ENCODE results near the gene BBX. TPM values are rescaled to one million over a fixed set of nuclear protein-coding genes. Genes with fewer than 3 reads are reported as not detected.

The BBX gene
- total RNA-seq, 4 donors from 2014 or later = 24.2 to 68.7 (median 38.0) TPM

- 7% methylated on average over 1 of the region's 1 CpG for WGBS
- Histone ChIP-seq H3K9me3 (no peaks in the 10 kb centered on the region), H3K27ac (no peak overlapping the region), H3K36me3 (no peaks in the 10 kb centered on the region), H3K27me3 (no peaks in the 10 kb centered on the region), H3K4me3 (no peak overlapping the region), H3K4me1 (no peaks in the 10 kb centered on the region)
- DNase-seq (ENCODE audit: low spot score in 2 of 2) = no peak
- no peak for TF ChIP-seq POLR2A (IDR thresholded peaks at IDR 0.05)
- no peak for TF ChIP-seq CTCF (IDR thresholded peaks at IDR 0.05)
- no peak for TF ChIP-seq POLR2AphosphoS5 (IDR thresholded peaks at IDR 0.05)
- no peak for TF ChIP-seq EP300 (IDR thresholded peaks at IDR 0.05)
Observed at GRCh38 chr3:107588217-107588616, 65.5 kb downstream of the BBX start.

DNA sequence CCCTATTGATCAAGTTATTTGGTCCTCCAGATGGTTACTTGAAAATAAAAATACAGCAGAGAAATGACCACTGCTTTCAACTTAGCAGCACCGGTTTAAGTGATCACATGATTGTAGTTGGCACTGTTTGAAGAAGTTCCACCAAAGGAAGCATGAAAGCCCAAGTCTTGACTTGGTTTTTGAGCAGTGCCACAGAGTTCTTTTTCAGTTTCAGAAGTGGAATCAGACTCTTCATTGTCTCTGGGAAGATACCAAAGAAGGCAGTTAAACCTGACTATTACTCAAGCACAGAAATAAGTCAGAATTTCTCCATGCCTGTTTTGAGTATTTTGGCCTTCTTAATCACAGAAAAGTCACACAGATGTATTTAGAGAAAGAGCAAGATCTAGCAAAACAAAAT, 66.7 kb downstream of the BBX start:
- 43% methylated on average over 1 of the region's 1 CpG for WGBS
- no peak for DNase-seq (ENCODE audit: low spot score in 2 of 2)
- TF ChIP-seq EP300 (IDR thresholded peaks at IDR 0.05) (no peak), POLR2AphosphoS5 (IDR thresholded peaks at IDR 0.05) (no peak), POLR2A (IDR thresholded peaks at IDR 0.05) (no peak), CTCF (IDR thresholded peaks at IDR 0.05) (no peak)
- Histone ChIP-seq H3K4me1 (no peaks in the 10 kb centered on the region), H3K27me3 (no peaks in the 10 kb centered on the region), H3K4me3 (no peak overlapping the region), H3K27ac (no peak overlapping the region), H3K9me3 (no peaks in the 10 kb centered on the region), H3K36me3 (no peaks in the 10 kb centered on the region)

DNA sequence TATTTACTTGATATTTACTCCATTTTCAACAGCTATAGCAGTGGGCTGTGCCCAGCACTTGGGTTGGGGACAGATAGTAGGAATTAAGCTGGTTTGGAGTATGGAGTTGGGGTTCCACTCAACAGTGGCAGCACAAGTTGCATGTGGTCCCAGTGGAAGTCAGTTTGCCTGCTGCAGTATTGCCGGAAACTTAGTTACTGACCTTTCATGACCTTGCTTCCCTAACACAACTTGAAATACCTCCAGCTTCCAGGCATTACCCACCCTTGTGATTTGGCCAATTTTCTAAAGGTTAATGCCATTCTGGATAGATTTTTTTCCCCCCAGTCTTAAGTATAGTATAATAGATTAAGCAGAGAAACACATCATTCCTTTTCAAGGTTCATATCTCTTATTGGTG, 68.0 kb downstream of the BBX start:
- Histone ChIP-seq H3K4me1 (no peaks in the 10 kb centered on the region), H3K9me3 (no peaks in the 10 kb centered on the region), H3K36me3 (no peaks in the 10 kb centered on the region), H3K27me3 (no peaks in the 10 kb centered on the region), H3K4me3 (no peak overlapping the region), H3K27ac (no peak overlapping the region)
- WGBS = 86% methylated on average over 1 of the region's 1 CpG
- TF ChIP-seq POLR2AphosphoS5 (IDR thresholded peaks at IDR 0.05) (no peak), CTCF (IDR thresholded peaks at IDR 0.05) (no peak), POLR2A (IDR thresholded peaks at IDR 0.05) (no peak), EP300 (IDR thresholded peaks at IDR 0.05) (no peak)
- no peak for DNase-seq (ENCODE audit: low spot score in 2 of 2)

GRCh38 chr3:107592073-107592472, 69.3 kb downstream of the BBX start:
- Histone ChIP-seq H3K27ac (no peak overlapping the region), H3K9me3 (no peaks in the 10 kb centered on the region), H3K27me3 (no peaks in the 10 kb centered on the region), H3K4me1 (no peaks in the 10 kb centered on the region), H3K4me3 (no peak overlapping the region), H3K36me3 (no peaks in the 10 kb centered on the region)
- 95% methylated on average over 5 of the region's 5 CpGs for WGBS
- DNase-seq (ENCODE audit: low spot score in 2 of 2) = no peak
- TF ChIP-seq EP300 (IDR thresholded peaks at IDR 0.05) (no peak), CTCF (IDR thresholded peaks at IDR 0.05) (no peak), POLR2AphosphoS5 (IDR thresholded peaks at IDR 0.05) (no peak), POLR2A (IDR thresholded peaks at IDR 0.05) (no peak)

GRCh38 chr3:107594870-107595269, 72.1 kb downstream of the BBX start:
- H3K4me3 ChIP-seq = no peak overlapping the region
- peaks cover 16% of the 10 kb centered on the region for H3K4me1 ChIP-seq
- H3K36me3 ChIP-seq = no peaks in the 10 kb centered on the region
- no peak for TF ChIP-seq CTCF (IDR thresholded peaks at IDR 0.05)
- TF ChIP-seq POLR2A (IDR thresholded peaks at IDR 0.05) = no peak
- TF ChIP-seq POLR2AphosphoS5 (IDR thresholded peaks at IDR 0.05) = no peak
- TF ChIP-seq EP300 (IDR thresholded peaks at IDR 0.05) = no peak
- no peak overlapping the region for H3K27ac ChIP-seq
- WGBS = 89% methylated on average over 3 of the region's 3 CpGs
- H3K27me3 ChIP-seq = no peaks in the 10 kb centered on the region
- H3K9me3 ChIP-seq = no peaks in the 10 kb centered on the region
- no peak for DNase-seq (ENCODE audit: low spot score in 2 of 2)
